Chondrocyte (in vitro differentiated cells): ENCODE measurements around the gene PP2D1. TPM values are rescaled to one million over a fixed set of nuclear protein-coding genes. Genes with fewer than 3 reads are reported as not detected.

Source experiments
- DNase-seq: peaks from one replicate; pipeline ENCODE4 v3.0.0; 2021; ENCODE audit warnings: mixed read lengths, low spot score
- H3K27ac Mint-ChIP-seq: one replicate; pipeline ENCODE4 v1.8.0; 2021; ENCODE audit warnings: mild to moderate bottlenecking, moderate library complexity, mixed read lengths; ENCODE audit not compliant: unreplicated experiment
- H3K27me3 Mint-ChIP-seq: 2 replicates; pipeline ENCODE4 v1.8.0; 2021; ENCODE audit warnings: low read depth, mixed read lengths
- H3K36me3 Mint-ChIP-seq: 2 replicates; pipeline ENCODE4 v1.8.0; 2021; ENCODE audit warnings: low read depth, mixed read lengths
- H3K4me1 Mint-ChIP-seq: 2 replicates; pipeline ENCODE4 v1.8.0; 2021; ENCODE audit warnings: low read depth, mild to moderate bottlenecking, mixed read lengths
- H3K4me3 Mint-ChIP-seq: one replicate; pipeline ENCODE4 v1.8.0; 2021; ENCODE audit warnings: mild to moderate bottlenecking, moderate library complexity, mixed read lengths; ENCODE audit not compliant: unreplicated experiment
- H3K9me3 Mint-ChIP-seq: 2 replicates; pipeline ENCODE4 v1.8.0; 2021; ENCODE audit warnings: low read depth, mixed read lengths
- total RNA-seq: library from RNA; stranded (reverse); gene quantifications from 3 replicates; pipeline ENCODE4 v1.2.1, GENCODE V29; 2021
- TF ChIP-seq, protein P1 (sequence below): fragments of 200-600 bp; sonication (generic); IDR thresholded peaks from 2 replicates; pipeline ENCODE4 v1.5.0; 2021; ENCODE audit warnings: antibody characterized with exemption, mild to moderate bottlenecking, moderate library complexity

PP2D1 gene
- total RNA-seq, 1 donor from 2014 or later = not detected

- Mint-ChIP-seq H3K36me3 (peaks cover 4% of the 10 kb centered on the region), H3K27ac (peak overlapping the region; percentile 100), H3K27me3 (no peaks in the 10 kb centered on the region), H3K4me3 (peak overlapping the region; percentile 96), H3K4me1 (peaks cover 49% of the 10 kb centered on the region), H3K9me3 (no peaks in the 10 kb centered on the region)
- no peak for DNase-seq
- TF ChIP-seq, protein P1, sequence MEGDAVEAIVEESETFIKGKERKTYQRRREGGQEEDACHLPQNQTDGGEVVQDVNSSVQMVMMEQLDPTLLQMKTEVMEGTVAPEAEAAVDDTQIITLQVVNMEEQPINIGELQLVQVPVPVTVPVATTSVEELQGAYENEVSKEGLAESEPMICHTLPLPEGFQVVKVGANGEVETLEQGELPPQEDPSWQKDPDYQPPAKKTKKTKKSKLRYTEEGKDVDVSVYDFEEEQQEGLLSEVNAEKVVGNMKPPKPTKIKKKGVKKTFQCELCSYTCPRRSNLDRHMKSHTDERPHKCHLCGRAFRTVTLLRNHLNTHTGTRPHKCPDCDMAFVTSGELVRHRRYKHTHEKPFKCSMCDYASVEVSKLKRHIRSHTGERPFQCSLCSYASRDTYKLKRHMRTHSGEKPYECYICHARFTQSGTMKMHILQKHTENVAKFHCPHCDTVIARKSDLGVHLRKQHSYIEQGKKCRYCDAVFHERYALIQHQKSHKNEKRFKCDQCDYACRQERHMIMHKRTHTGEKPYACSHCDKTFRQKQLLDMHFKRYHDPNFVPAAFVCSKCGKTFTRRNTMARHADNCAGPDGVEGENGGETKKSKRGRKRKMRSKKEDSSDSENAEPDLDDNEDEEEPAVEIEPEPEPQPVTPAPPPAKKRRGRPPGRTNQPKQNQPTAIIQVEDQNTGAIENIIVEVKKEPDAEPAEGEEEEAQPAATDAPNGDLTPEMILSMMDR = no peak
These were observed 63.9 kb downstream of the PP2D1 start for GRCh38 chr3:19948226-19948591.

DNA sequence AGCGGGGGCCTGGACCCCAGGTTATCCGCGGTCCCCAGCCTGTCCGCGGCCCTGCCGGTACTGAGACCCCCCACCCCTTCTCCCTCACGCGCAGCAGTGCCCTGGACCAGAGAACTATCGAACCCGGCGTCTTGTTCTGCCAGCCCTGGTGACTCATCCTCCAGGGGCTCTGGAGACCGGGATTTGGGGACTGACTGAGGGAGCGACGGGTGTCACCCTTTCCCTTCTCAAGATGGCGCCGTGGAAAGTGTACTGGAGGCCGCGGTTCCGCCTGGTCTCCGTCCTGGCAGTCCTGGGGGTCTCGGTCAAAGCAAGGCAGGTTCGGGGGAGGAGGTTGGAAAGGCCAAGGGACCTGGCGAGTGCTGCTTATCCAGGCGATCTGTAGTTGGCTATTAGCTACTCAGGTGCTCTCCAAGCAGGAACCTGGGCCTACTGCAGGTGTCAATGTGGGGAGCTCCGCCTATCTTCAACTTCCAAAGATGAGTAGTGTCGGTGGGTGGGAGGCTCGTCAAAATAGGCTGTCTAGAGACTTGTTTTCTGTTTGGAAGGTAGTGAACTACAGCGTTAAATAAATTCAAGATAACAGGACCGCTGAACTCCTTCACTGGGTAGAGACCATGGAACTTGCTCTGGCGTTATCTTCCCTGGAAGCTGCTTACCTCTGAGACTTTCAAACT lies 64.4 kb downstream of the PP2D1 start:
- H3K36me3 Mint-ChIP-seq = peaks cover 4% of the 10 kb centered on the region
- TF ChIP-seq, protein P1 = no peak
- H3K4me1 Mint-ChIP-seq = peaks cover 49% of the 10 kb centered on the region
- no peaks in the 10 kb centered on the region for H3K27me3 Mint-ChIP-seq
- H3K4me3 Mint-ChIP-seq = peak overlapping the region; percentile 96
- H3K27ac Mint-ChIP-seq = peak overlapping the region; percentile 100
- H3K9me3 Mint-ChIP-seq = no peaks in the 10 kb centered on the region
- DNase-seq = no peak

GRCh38 chr3:19946832-19947548 lies 65.1 kb downstream of the PP2D1 start, which contains the start of gene RAB5A:
TSS of gene RAB5A (plus strand) at chr3:19947097. CDS start at chr3:19950899, 3,802 bp downstream.
- H3K4me3 Mint-ChIP-seq = peak within 1 kb of the TSS; percentile 96
- TF ChIP-seq, protein P1 = no peak
- DNase-seq = peak; percentile 98
- H3K4me1 Mint-ChIP-seq = peaks cover 49% of the 10 kb centered on the region
- no peaks in the 10 kb centered on the region for H3K27me3 Mint-ChIP-seq
- H3K36me3 Mint-ChIP-seq = peaks cover 4% of the 10 kb centered on the region
- no peaks in the 10 kb centered on the region for H3K9me3 Mint-ChIP-seq
- peak within 1 kb of the TSS; percentile 100 for H3K27ac Mint-ChIP-seq

DNA sequence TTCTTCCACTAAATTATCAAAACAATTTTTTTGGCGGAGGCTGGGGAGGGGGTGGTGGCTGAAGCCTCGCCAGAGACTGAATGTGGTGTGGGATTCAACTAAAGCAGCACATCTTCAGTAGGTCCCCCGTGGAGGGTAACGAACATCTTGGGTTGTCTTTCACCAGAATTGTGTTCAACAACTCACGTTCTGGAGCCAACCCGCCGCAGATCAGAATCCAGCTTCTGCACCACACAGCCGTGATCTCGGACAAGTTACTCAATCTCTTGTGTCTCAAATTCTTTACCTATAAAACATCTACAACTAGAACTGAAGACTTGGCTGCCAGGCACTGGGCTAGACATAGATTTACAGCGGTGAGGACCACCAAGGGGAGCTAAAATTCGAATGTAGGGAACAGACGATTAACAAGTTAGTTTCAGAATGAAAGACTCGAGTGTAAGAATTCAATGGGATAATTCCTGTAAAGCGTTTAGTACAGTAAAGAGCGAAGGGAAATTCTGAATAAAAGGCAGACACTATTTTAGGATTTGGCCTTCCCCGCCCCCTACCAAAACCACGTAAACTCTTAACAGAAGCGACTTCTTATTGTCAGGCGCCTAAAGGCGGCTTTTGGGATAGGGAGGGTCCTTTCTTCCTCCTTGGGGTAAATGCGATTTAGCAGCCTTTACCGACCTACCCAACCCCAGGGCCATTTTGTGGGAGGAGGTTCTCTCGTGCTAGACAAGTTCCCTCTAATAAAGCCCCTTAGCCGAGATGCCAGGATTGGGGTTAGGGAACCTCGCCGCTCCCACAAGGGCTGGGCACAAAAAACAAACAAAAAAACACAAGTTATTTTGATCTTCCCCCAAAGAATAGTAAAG lies 65.9 kb downstream of the PP2D1 start:
- Mint-ChIP-seq H3K4me3 (peak overlapping the region; percentile 96), H3K36me3 (no peaks in the 10 kb centered on the region), H3K27ac (peak overlapping the region; percentile 100), H3K9me3 (no peaks in the 10 kb centered on the region), H3K27me3 (no peaks in the 10 kb centered on the region), H3K4me1 (peaks cover 43% of the 10 kb centered on the region)
- no peak for DNase-seq
- TF ChIP-seq, protein P1 = no peak

DNA sequence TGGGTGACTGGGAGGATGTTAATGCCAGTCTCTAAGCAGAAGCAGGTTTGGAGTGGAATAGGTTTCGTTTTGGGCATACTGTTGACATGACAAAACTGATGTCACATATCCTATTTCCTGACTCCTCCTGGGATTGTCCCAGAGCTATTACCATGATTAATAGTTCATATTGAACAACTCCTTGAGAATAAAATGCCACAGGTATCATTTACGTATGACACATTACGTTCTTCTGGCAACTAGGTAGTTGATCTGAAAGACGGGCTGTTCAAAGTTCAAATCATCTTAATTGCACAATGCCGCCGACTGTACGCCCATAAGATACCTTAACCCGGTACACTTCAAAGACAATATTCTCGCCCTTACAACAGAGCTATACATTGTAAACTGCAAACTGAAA lies 66.5 kb downstream of the PP2D1 start:
- no peak overlapping the region for H3K4me3 Mint-ChIP-seq
- no peaks in the 10 kb centered on the region for H3K36me3 Mint-ChIP-seq
- DNase-seq = no peak
- H3K4me1 Mint-ChIP-seq = peaks cover 38% of the 10 kb centered on the region
- no peak overlapping the region for H3K27ac Mint-ChIP-seq
- TF ChIP-seq, protein P1 = no peak
- H3K27me3 Mint-ChIP-seq = no peaks in the 10 kb centered on the region
- H3K9me3 Mint-ChIP-seq = no peaks in the 10 kb centered on the region
